GM19455 (cell line): Measurements from ENCODE around the gene EXOSC1.
"Not testable (repeated sequence)": the region's sequence is repeated elsewhere in the genome, so short reads cannot be mapped to it uniquely, and the experiment has no call there.

Experiments
- ATAC-seq: cut with Tn5 transposase; IDR thresholded peaks from one replicate; pipeline ENCODE4 v1.9.1; 2021; ENCODE audit not compliant: unreplicated experiment

The EXOSC1 gene, protein sequence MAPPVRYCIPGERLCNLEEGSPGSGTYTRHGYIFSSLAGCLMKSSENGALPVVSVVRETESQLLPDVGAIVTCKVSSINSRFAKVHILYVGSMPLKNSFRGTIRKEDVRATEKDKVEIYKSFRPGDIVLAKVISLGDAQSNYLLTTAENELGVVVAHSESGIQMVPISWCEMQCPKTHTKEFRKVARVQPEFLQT

DNA sequence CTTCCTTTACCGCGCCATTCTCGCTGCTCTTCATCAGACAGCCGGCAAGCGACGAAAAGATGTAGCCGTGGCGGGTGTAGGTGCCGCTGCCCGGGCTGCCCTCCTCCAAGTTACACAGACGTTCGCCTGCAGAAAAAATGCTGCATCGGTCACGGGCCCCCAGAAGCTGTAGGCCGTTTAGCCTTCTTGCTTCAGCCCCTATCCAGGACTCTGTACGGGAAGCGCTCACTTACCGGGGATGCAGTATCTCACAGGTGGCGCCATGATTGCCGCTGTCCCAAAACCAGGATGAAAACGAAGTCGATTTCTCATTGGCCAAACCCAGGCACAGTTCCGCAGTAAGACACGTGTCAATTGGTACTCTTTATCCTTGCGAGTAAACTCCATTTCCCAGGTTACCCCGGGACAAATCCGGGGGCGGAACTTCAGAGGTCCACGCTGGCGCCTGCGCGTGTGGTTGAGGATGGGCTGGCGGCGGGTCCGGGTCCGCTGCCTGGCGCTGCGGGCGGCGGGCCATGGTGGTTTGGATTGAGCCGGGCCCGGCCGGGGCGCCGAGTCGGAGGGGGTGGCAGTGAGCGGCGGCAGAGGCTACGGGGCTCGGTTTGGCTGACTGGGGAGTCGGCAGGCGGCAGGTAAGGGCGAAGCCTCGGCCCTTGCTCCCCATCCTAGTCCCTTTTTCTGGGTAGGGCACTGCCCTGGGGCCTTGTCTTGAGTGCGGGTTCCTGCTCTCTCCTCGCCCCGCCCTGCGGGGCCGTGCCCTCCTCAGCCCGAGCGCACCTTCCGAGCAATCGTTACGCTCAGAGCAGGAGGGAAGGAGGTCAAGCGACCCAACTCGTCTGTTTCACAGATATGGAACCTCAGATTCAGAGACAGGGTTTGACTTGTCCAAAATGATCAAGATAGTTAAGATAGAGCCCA is at the start of gene EXOSC1, which contains the start of gene ZDHHC16:
Gene EXOSC1 (minus strand): TSS at position 285 of the 918 bp plus-strand sequence. CDS start 21 bp downstream, at position 264.
Gene ZDHHC16 (plus strand): TSS at position 454 of the 918 bp plus-strand sequence. CDS start 5,501 bp downstream, outside the sequence.
- peak; percentile 94 for ATAC-seq

DNA sequence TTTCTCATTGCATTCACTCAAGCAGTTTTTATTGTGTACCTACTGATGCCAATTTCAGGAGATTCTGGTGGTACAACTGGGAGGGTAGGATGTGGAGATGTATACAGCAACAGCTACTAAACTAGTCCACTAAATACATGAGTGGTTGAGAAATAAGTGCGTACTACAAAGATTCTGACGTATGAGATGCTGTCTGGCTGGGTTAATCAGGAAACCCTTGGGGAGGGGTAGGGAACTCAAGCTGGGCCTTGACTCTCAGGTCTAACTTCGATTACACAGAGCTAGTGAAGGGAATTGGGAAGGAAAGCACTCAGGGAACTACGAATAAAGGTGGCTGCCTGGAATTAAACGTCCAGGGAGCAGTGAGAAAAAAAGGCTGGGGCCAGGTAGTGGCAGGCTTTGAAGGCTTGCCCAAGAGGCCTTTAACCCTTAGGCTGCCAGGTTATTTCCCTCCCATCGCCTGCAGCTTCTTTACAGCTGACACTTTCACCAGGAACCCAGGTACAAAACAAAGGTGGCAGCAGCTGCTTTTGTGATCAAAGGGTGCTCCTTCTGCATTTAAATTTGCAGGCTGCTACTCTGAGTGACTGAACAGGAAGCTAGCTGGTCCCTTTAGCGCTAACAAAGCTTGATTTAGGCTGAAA is 49.2 kb upstream of the EXOSC1 start:
- no peak for ATAC-seq

DNA sequence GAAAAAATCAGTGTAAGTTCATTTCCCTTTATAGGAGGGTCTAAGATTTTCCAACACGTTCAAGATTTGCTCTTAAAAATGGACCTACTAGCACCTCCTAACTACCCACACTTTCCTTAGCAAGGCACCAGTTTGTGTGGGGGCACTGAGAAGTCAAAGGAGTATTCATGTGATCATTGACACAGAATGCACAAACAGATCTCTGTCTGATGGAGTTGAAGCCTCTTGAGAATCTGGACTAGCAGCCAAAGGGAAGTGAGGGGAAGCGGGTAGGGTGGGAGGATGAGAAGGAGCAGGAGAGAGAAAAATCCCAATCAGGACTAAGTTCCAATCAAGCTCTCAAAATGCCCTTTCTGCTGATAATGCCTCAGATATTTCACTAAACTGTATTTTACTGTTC is 48.3 kb upstream of the EXOSC1 start:
- no peak for ATAC-seq

- ATAC-seq = no peak
These were observed 44.8 kb upstream of the EXOSC1 start for GRCh38 chr10:97490592-97490991.

GRCh38 chr10:97485647-97486281 is 40.0 kb upstream of the EXOSC1 start:
- no peak for ATAC-seq

- ATAC-seq = no peak
These were observed 38.1 kb upstream of the EXOSC1 start for GRCh38 chr10:97483921-97484320.

DNA sequence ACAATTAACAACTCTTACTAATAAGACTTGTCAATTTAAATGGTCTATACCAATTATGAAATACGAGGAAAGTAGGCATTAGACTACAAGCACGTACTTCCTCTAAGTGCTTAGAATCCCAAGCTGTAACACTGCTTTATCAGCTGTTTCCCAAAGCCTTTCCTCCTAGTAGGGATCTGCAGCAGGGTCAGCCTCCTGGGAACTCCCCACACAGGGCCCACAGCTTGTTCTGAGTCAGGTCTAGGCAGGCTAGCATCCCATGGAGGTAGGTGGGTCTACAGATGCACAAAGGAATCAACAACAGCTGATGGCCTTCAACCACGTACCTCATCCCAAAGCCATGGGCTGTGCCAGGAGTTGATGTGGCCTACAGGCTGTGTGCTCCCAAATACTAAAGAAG is 37.7 kb upstream of the EXOSC1 start:
- no peak for ATAC-seq

DNA sequence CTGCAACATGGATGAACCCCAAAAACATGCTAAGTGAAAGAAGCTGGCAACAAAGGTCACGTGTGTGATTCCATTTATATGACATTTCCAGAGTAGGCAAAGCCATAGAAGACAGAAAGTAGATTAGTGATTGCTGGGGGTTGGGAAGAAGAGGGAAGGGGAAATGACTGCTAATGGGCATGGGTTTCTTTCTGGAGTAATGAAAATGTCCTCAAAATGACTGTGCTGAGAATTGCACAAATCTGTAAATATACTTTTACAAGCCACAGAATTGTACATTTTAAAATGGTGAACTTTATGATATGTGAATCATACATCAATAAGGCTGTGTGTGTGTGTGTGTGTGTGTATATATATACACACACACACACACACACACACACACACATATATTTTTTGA is 36.6 kb upstream of the EXOSC1 start:
- no peak for ATAC-seq

DNA sequence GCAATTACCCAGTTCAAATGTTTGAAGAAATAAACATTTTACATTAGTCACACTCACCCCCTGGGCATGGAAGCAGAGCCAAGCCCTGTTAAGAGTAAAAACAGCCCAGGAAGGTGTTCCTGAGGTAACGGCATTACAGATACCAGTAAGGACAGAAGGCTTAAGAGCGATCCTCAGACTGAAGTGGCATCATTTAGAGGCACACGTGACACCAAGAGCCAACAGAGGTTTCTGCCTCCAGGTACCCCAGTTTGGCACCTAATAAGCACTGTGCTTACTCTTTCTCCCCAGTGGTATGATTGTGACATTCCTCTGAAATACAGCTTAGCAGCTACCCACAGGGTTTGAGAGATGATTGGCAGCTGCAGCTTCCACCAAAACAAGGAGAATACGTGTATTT is 35.3 kb upstream of the EXOSC1 start:
- no peak for ATAC-seq

- no peak for ATAC-seq
These were observed 34.1 kb upstream of the EXOSC1 start for GRCh38 chr10:97479939-97480338.

GRCh38 chr10:97479410-97479809 is 33.6 kb upstream of the EXOSC1 start:
- not testable (repeated sequence) for ATAC-seq

- ATAC-seq = no peak
These were observed 30.3 kb upstream of the EXOSC1 start for GRCh38 chr10:97475936-97476594.

DNA sequence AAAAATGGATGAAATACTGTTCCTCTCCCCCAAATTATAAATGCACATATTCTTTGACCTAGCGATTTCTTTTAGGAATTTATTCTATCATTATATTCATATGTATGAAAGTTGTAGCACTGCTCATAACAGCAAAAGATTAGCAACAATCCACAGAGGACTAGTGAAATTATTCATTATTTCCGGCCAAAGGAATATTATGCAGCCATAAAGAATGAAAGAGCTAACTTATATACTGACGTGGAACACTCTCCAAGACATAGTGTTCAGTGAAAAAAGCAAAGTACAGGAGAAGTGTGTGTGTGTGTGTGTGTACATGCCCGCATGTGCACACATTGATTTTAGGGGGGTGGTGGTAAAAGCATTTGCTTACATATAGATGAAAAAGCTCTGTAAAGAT is 29.1 kb upstream of the EXOSC1 start:
- no peak for ATAC-seq

DNA sequence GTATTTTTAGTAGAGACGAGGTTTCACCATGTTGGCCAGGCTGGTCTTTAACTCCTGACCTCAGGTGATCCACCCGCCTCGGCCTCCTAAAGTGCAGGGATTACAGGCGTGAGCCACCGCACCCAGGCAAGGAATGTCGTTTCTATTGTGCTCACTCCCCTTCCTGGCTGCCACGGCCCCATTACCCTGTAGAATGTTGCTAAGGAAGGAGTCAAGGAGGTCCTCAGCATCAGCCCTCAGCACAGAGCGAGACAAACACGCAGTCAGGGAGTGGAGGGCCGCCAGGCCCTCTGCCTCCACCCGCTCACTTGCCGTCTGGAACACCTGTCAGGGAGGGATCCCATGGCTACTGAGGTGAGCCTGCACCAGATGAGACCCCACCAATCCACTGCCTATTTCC is 23.0 kb upstream of the EXOSC1 start:
- ATAC-seq = not testable (repeated sequence)

DNA sequence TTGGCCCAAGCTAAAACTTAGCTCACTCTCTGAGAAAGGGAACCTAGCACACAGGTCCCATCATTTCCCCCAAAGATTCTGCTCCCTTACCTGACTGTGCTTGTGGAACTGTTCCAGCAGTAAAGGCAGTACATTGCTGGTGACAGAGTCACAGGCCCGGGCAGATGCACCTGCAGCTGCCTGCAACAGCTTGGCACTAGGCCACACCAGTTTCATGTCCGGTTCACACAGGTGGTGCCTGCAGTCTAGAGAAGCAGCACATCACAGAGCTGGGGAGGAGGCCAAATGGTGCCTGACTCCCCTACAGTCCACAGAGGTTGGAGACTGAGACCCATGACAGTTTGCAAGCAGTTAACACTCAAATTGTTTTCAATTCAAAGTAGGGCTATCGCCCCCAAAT is 22.4 kb upstream of the EXOSC1 start:
- ATAC-seq = no peak

GRCh38 chr10:97466755-97467154 is 20.9 kb upstream of the EXOSC1 start:
- no peak for ATAC-seq

DNA sequence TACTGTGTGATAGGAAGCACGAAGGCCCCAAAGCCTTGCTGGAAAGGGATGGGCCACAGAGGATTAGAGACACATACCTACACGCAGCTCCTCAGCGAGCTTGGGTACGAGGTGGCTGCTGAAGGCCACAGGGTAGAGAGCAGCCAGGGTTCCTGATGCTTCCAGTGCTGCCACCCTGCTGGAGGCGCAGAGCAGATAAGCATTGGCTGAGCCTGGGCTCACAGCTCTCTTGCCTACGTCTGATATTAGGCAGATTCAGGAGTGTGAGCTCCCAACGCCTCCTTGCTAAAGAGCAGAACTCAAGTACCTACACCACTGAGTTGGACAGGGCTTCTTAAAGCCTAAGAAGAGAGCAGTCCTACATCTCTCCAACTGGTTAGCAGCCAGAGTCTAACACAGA is 20.2 kb upstream of the EXOSC1 start:
- ATAC-seq = no peak

GRCh38 chr10:97464226-97464625 is 18.4 kb upstream of the EXOSC1 start:
- no peak for ATAC-seq

DNA sequence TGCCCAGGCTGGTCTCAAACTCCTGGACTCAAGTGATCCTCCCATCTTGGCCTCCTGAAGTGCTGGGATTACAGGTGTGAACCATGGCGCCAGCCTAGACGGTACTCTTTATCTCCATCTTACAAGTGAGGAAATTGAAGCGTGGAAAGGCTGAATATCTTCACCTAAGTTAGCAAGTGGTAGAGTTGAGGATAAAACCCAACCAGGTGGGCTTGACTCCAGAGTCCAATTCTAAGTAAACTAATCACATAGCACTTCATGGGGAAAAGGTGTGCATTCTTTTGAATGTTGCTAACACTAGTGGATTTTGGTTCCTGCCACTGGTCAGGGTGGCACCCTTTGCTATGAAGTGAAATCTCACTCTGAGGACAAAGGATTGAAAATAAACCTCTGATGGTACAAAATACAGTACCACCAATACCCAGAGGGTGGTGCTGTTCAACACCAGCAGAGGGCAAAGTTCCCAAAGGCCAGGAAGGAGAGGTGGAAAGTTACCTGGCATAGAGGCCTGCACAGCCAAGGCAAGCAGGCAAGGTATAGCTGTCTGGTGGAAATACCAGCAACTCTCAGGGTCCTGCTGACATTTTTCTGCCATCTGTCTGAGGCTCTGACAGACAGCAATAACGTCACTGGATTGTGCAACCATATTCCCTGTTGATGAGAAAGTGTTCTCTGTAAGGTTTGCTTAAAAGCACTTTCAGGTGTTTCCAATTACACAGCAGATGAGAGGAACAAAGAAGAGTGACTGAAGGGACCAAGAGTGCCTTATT is 17.7 kb upstream of the EXOSC1 start:
- ATAC-seq = no peak

- ATAC-seq = no peak
These were observed 16.5 kb upstream of the EXOSC1 start for GRCh38 chr10:97462309-97462708.
